Activated T-cell treated with anti-CD3 and anti-CD28 coated beads, Interleukin-2, amount 50 U/mL, for 4 hours (primary cell): ENCODE results near the gene FRMPD2. TPM values are rescaled to one million over a fixed set of nuclear protein-coding genes. Genes with fewer than 3 reads are reported as not detected.

Source experiments
- ATAC-seq, 2 donors: fragments of 200-7000 bp; cut with Tn5 transposase; one replicate each; pipeline ENCODE4 v1.10.0; 2021
- DNase-seq: peaks from one replicate; pipeline ENCODE4 v3.0.0-alpha.2; 2020
- H3K27me3 Mint-ChIP-seq: one replicate; pipeline ENCODE4 v1.8.0; 2021; ENCODE audit warnings: low read depth, mixed read lengths
- H3K36me3 Mint-ChIP-seq: one replicate; pipeline ENCODE4 v1.8.0; 2022; ENCODE audit warnings: mixed read lengths; ENCODE audit not compliant: insufficient read depth
- H3K4me1 Mint-ChIP-seq: one replicate; pipeline ENCODE4 v1.8.0; 2021; ENCODE audit warnings: low read depth, mixed read lengths
- H3K4me3 Mint-ChIP-seq: one replicate; pipeline ENCODE4 v1.8.0; 2021; ENCODE audit warnings: mild to moderate bottlenecking, moderate library complexity, mixed read lengths
- H3K9me3 Mint-ChIP-seq: one replicate; pipeline ENCODE4 v1.8.0; 2021; ENCODE audit warnings: mixed read lengths
- total RNA-seq, 3 donors: library from RNA; stranded (reverse); gene quantifications; one replicate each; pipeline ENCODE4 v1.2.1, GENCODE V29; 2021

The FRMPD2 gene, protein sequence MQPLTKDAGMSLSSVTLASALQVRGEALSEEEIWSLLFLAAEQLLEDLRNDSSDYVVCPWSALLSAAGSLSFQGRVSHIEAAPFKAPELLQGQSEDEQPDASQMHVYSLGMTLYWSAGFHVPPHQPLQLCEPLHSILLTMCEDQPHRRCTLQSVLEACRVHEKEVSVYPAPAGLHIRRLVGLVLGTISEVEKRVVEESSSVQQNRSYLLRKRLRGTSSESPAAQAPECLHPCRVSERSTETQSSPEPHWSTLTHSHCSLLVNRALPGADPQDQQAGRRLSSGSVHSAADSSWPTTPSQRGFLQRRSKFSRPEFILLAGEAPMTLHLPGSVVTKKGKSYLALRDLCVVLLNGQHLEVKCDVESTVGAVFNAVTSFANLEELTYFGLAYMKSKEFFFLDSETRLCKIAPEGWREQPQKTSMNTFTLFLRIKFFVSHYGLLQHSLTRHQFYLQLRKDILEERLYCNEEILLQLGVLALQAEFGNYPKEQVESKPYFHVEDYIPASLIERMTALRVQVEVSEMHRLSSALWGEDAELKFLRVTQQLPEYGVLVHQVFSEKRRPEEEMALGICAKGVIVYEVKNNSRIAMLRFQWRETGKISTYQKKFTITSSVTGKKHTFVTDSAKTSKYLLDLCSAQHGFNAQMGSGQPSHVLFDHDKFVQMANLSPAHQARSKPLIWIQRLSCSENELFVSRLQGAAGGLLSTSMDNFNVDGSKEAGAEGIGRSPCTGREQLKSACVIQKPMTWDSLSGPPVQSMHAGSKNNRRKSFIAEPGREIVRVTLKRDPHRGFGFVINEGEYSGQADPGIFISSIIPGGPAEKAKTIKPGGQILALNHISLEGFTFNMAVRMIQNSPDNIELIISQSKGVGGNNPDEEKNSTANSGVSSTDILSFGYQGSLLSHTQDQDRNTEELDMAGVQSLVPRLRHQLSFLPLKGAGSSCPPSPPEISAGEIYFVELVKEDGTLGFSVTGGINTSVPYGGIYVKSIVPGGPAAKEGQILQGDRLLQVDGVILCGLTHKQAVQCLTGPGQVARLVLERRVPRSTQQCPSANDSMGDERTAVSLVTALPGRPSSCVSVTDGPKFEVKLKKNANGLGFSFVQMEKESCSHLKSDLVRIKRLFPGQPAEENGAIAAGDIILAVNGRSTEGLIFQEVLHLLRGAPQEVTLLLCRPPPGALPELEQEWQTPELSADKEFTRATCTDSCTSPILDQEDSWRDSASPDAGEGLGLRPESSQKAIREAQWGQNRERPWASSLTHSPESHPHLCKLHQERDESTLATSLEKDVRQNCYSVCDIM (N-terminal part only)
- not detected for total RNA-seq

DNA sequence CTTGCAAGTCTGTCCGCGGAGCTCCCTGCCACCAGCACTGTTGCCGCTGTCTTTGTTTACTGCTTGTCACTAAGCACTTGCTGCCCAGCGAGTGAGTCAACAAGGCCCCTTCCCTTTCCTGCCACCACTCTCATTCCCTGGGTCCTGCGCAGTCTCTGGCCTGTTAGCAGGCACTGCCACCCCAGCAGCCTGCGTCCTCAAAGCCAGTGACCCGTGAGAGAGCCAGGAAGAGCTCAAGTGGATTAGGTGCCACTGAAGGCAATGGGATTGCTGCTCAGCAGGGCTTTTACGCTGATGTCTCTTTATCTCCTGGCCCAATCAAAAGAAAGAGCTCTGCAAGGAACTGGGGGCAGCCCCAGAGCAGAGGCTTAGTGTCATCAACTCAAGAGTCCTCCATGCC, at the start of gene FRMPD2:
Gene FRMPD2, minus strand, starts transcription at position 61 of the 400 bp plus-strand sequence. CDS start 129 bp downstream, outside the sequence.
- peaks cover 1% of the 10 kb centered on the region for H3K27me3 Mint-ChIP-seq
- no peak within 1 kb of the TSS for H3K4me3 Mint-ChIP-seq
- DNase-seq (no peak), ATAC-seq (no peak)
- H3K9me3 Mint-ChIP-seq, result no peaks in the 10 kb centered on the region
- no peaks in the 10 kb centered on the region for H3K36me3 Mint-ChIP-seq
- no peaks in the 10 kb centered on the region for H3K4me1 Mint-ChIP-seq

DNA sequence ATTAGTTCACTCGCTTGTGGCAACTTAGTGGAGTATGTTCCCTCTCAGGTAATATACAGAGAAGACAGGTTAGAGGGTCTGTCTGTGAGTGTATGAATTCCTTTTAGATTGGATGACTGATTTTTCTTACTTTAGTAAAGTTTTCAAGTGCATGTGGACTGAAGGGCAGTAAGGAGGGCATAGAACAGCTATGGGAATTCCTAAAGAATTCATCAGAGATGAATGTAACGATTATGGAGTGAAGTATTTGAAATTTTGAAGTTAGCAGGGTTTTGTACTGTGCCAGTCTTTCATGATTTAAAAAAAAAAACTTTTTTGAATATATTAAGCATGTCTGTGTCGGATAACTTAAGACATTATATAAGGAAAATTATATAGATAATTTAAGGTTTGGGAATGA, 47.5 kb upstream of the FRMPD2 start:
- peaks cover 34% of the 10 kb centered on the region for H3K4me1 Mint-ChIP-seq
- DNase-seq, result no peak
- no peak for ATAC-seq
- H3K36me3 Mint-ChIP-seq, result peaks cover 12% of the 10 kb centered on the region
- H3K9me3 Mint-ChIP-seq, result no peaks in the 10 kb centered on the region
- no peak overlapping the region for H3K4me3 Mint-ChIP-seq
- no peaks in the 10 kb centered on the region for H3K27me3 Mint-ChIP-seq

DNA sequence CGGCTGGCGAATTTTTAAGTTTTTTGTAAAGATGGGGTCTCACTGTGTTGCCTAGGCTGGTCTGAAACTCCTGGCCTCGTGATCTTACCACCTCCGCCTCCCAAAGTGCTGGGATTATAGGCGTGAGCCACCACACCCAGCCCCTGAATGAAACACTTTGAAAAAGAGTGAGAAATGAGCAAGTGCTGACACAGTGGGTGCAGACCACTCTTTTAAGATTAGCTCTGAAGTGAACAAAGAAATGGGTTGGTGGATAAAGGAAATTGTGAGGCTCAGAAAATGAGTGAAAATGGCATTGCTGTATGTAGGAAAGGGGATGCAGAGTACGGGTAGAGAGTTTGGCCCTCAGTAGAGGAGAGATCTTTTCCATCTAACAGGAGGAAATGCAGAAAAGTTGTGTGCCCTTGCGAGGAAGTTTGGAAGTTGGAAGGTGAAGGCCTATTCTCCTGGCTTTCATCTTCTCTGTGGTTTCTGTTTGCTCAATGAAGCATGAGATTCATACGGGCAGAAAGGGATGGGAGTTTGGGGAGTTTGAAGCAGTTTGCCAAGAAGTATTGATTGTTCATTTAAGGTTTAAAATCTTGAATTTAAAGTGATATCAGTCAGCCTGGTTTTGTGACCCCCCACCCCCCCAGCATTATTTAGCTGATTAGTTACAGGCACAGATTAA, 43.0 kb upstream of the FRMPD2 start:
- ATAC-seq (peak in 1 of 2 donors; percentile 28), DNase-seq (no peak)
- peaks cover 7% of the 10 kb centered on the region for H3K36me3 Mint-ChIP-seq
- peaks cover 21% of the 10 kb centered on the region for H3K4me1 Mint-ChIP-seq
- H3K4me3 Mint-ChIP-seq, result no peak overlapping the region
- H3K9me3 Mint-ChIP-seq, result no peaks in the 10 kb centered on the region
- no peaks in the 10 kb centered on the region for H3K27me3 Mint-ChIP-seq

- no peak overlapping the region for H3K4me3 Mint-ChIP-seq
- no peaks in the 10 kb centered on the region for H3K27me3 Mint-ChIP-seq
- peaks cover 4% of the 10 kb centered on the region for H3K36me3 Mint-ChIP-seq
- H3K4me1 Mint-ChIP-seq, result peaks cover 23% of the 10 kb centered on the region
- ATAC-seq (no peak), DNase-seq (no peak)
- H3K9me3 Mint-ChIP-seq, result no peaks in the 10 kb centered on the region
Observed at GRCh38 chr10:48316236-48316635, 41.7 kb upstream of the FRMPD2 start.

GRCh38 chr10:48314107-48314506, 39.6 kb upstream of the FRMPD2 start:
- Mint-ChIP-seq H3K4me3 (no peak overlapping the region), H3K27me3 (no peaks in the 10 kb centered on the region), H3K4me1 (peaks cover 39% of the 10 kb centered on the region), H3K9me3 (no peaks in the 10 kb centered on the region), H3K36me3 (peaks cover 1% of the 10 kb centered on the region)
- DNase-seq, result no peak
- ATAC-seq, result no peak

- H3K9me3 Mint-ChIP-seq, result no peaks in the 10 kb centered on the region
- DNase-seq, result no peak
- no peak overlapping the region for H3K4me3 Mint-ChIP-seq
- H3K27me3 Mint-ChIP-seq, result no peaks in the 10 kb centered on the region
- H3K36me3 Mint-ChIP-seq, result peaks cover 1% of the 10 kb centered on the region
- peak in 1 of 2 donors; percentile 3 for ATAC-seq
- peaks cover 49% of the 10 kb centered on the region for H3K4me1 Mint-ChIP-seq
Observed at GRCh38 chr10:48309711-48310226, 35.3 kb upstream of the FRMPD2 start.

DNA sequence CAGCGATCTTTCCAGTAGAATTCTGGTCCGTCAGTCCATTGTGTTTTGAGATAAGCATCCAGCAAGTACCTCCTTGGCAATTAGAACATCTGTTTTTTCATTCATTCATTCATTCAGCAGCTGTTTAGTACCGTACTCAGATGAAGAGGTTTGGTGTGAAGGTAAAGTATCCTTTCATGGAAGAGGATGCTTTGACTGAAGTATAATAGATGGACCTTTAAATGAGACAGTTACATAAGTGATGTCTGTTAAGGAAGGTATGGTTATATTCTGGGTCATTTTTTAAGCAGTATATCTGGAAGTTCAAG, 33.2 kb upstream of the FRMPD2 start:
- peak overlapping the region; percentile 82 for H3K4me3 Mint-ChIP-seq
- no peak for DNase-seq
- peaks cover 40% of the 10 kb centered on the region for H3K4me1 Mint-ChIP-seq
- ATAC-seq, result no peak
- H3K27me3 Mint-ChIP-seq, result no peaks in the 10 kb centered on the region
- no peaks in the 10 kb centered on the region for H3K9me3 Mint-ChIP-seq
- no peaks in the 10 kb centered on the region for H3K36me3 Mint-ChIP-seq

GRCh38 chr10:48306870-48307710, 32.6 kb upstream of the FRMPD2 start:
- Mint-ChIP-seq H3K9me3 (no peaks in the 10 kb centered on the region), H3K27me3 (no peaks in the 10 kb centered on the region), H3K4me1 (peaks cover 38% of the 10 kb centered on the region), H3K4me3 (peak overlapping the region; percentile 82), H3K36me3 (no peaks in the 10 kb centered on the region)
- ATAC-seq (peak; percentile 48 to 52), DNase-seq (peak; percentile 66)

DNA sequence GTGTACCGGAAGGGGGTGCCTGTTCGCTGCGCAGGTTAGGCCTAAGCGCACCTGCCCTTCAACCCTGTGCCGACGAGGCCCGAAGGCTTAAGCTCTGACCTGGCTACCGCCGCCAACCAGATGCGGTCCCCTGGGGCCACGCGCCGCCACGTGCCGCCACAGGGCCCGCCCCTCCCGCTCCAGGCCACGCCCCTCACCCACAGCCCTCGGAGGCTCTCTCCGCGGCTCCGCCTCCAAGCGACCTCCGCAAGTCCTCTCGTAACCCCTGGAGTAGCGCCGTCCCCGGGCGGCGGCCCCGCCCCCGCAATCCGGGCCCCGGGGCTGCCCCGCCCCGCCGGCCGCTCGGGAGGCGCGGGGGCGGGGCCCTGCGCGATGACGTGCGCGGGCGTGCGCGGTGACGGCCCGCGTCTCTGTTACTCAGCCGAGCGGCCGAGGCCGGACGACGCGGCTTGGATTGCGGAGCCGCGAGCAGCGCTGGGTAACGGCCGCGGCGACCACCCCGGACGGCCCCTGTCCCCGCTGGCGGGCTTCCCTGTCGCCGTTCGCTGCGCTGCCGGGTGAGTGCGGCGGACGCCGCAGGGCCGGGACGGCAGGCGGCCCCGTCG, 31.9 kb upstream of the FRMPD2 start, which contains the start of gene MAPK8:
Gene MAPK8, plus strand, starts transcription at position 413 of the 605 bp plus-strand sequence. CDS start 94,984 bp downstream, outside the sequence.
- H3K9me3 Mint-ChIP-seq, result no peaks in the 10 kb centered on the region
- DNase-seq, result peak; percentile 93

DNA sequence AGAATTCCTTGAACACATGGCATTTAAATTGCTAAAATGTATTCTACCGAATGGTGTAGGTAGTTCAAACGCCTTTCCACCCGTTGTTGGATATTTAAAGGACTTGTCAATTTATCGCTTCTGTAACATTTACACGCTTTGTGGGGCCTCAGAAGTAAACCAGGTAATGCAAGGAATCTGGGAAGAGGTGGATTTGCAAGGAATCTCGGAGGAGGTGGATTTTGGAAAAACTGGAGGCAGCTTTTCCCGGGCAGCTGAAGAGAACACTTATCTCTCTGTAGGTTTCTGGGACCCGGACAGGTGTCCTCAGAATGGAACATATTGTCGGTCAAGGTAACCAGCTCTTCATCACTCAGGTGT, 31.4 kb upstream of the FRMPD2 start:
- Mint-ChIP-seq H3K36me3 (no peaks in the 10 kb centered on the region), H3K27me3 (no peaks in the 10 kb centered on the region), H3K4me3 (peak overlapping the region; percentile 69), H3K4me1 (peaks cover 30% of the 10 kb centered on the region), H3K9me3 (no peaks in the 10 kb centered on the region)
- ATAC-seq (no peak), DNase-seq (no peak)

More for the DNA sequence above, 31.9 kb upstream of the FRMPD2 start, which contains the start of gene MAPK8:
- Mint-ChIP-seq H3K4me1 (peaks cover 33% of the 10 kb centered on the region), H3K27me3 (no peaks in the 10 kb centered on the region), H3K4me3 (peak within 1 kb of the TSS; percentile 82), H3K36me3 (no peaks in the 10 kb centered on the region)
- ATAC-seq, result peak; percentile 86 to 91

- ATAC-seq (no peak), DNase-seq (no peak)
- Mint-ChIP-seq H3K9me3 (no peaks in the 10 kb centered on the region), H3K4me3 (no peak overlapping the region), H3K36me3 (no peaks in the 10 kb centered on the region), H3K4me1 (peaks cover 10% of the 10 kb centered on the region), H3K27me3 (no peaks in the 10 kb centered on the region)
Observed at GRCh38 chr10:48302515-48303476, 28.3 kb upstream of the FRMPD2 start.

- H3K4me1 Mint-ChIP-seq, result no peaks in the 10 kb centered on the region
- no peaks in the 10 kb centered on the region for H3K36me3 Mint-ChIP-seq
- no peaks in the 10 kb centered on the region for H3K27me3 Mint-ChIP-seq
- no peaks in the 10 kb centered on the region for H3K9me3 Mint-ChIP-seq
- DNase-seq (no peak), ATAC-seq (no peak)
- no peak overlapping the region for H3K4me3 Mint-ChIP-seq
Observed at GRCh38 chr10:48300556-48300955, 26.1 kb upstream of the FRMPD2 start.
